Hepatic stellate cell (primary cell): ENCODE results near the gene SUMF1.
A peak's percentile ranks its signal among the peaks of the same experiment; 100 is the strongest.

Experiments
- DNase-seq: peaks from one replicate; pipeline ENCODE4 v3.0.0; 2011; ENCODE audit warnings: low spot score

Gene SUMF1

DNA sequence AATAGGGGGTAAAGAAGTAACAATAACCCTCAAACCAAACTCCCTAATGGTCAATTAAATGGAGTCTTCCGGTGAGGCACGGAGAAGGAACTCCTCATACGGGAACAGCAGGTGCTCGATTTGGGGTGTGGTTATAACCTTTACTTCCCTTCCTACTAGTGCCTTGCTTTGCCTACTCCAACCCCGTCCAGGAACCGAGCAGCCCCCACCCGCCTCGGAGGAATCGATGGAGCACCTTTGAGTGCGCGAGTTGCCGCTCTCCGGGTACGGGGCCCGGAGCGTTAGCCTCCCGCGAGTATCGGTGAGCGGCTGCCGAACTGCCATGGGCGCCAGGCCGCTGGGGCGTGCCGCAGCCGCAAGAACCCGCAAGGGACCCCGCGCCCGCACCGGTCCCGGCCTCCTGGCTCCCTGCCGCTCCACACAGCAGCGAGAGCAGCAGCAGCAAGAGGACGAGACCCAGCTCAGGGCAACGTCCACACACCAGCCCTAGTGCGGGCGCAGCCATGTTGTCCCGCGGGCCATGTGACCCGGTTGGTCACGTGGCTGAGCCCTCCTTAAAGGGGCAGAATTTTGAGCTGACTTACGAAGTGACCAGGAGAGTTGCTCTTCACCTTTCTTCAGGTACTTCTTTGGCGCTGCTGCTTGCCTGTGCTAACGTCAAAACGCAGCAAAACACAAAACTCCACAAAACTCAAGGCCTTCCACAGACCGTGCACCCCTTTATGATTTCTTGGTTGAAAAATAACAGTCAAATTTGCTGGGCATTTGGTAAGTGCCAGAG lies at the start of gene SUMF1:
Gene SUMF1, minus strand, starts transcription at position 529 of the 781 bp plus-strand sequence. Its CDS starts 24 bp downstream, at position 505.
- DNase-seq, result peak; percentile 89

DNA sequence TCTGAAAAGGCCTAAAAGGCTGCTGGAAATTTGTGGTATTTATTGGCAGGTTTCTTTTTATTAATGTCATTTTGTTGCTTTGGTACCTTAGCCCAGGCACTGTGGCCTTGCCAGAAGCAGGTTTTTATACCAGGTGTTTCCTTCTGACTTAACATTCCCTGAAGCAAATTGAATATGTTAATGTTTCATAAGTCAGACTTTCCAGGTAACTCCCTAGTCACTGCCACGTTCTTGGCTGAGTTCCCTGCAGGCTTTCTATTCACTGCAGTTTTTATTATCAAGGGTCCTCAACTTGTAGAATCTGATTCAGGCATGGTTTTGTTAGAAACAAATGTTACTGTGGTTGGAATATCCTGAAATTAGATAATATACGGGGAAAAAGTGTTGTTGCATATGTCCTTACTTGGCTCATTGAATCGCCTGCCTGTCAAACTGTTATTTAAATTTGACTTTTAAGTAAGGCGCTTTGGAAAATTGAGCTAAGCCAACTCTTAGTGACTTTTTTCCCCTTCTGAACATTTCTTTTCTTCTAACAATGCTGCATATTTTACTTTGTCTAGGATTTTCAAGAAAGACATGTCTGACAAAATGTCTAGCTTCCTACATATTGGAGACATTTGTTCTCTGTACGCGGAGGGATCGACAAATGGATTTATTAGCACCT lies 49.0 kb upstream of the SUMF1 start:
- no peak for DNase-seq

DNA sequence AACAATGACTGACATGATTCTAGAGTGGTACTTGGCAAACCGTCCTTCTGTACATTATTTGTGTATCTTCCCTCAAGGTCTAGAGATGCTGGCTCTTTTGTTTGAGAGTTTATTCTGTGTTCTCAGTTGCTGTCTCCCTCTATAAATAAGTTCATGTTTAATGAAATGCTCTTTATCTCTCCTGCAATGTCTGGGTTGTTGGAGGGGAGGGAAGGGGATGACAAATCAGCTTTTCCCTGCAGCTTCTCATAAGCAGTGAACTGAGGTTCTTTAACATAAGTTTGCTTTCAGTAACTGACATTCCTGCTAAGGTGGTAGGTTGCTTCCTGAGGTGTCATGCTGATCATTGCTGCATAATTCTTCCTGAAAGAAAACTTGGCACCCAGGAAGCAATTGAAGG lies 47.8 kb upstream of the SUMF1 start:
- DNase-seq, result no peak

DNA sequence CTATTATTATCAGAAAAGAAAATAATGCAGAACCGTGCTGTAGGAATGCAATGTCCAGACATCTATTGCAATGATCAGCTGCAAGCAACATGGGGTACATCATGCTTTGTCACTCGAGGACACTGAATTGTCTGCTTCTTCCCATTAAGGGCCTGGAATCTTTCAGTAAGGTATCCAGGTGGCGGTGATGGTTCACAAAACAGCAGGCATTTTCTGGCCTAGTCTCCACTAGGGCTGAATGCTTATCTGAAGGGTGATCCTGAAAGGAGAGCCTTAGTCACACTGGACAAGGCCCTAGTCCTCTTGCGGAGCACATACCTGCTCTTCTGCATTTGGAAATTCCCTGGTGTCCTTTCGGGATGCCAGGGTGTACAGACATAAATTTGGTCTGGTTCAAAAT lies 47.3 kb upstream of the SUMF1 start:
- DNase-seq, result no peak

DNA sequence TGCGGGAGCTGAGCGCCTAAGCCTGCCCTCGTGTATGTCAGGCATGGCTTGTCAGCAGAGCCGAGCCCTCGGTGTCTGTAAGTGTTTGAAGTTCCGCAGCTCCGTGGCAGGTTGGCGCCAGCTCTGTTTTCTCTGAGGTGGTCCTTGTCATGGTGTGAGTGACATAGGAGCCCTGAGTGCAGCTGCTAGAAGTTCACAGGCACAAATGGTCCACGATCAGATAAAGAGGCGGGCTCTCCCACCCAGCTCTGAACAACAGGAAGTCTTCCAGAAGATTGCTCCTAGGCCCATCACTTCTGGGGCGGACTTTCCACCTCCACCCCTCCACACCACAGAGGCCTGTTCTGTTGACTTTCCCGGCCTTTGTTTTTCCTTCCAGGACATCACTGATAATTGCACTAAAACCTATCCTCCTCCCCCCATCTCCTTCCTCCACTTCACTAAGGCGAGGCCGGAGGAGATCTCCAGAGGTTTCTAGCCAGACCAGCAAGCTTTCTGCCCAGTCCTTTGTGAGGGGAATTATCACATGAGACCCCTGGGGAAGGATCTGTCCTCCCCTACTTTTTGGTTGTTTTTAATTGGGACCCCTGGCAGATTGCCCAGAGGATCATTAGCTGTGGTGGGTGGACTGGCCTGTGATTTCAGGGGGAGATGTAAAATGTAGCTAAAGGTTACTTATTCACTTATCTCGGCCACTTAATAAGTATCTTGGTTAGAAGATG lies 46.0 kb upstream of the SUMF1 start:
- DNase-seq, result no peak

DNA sequence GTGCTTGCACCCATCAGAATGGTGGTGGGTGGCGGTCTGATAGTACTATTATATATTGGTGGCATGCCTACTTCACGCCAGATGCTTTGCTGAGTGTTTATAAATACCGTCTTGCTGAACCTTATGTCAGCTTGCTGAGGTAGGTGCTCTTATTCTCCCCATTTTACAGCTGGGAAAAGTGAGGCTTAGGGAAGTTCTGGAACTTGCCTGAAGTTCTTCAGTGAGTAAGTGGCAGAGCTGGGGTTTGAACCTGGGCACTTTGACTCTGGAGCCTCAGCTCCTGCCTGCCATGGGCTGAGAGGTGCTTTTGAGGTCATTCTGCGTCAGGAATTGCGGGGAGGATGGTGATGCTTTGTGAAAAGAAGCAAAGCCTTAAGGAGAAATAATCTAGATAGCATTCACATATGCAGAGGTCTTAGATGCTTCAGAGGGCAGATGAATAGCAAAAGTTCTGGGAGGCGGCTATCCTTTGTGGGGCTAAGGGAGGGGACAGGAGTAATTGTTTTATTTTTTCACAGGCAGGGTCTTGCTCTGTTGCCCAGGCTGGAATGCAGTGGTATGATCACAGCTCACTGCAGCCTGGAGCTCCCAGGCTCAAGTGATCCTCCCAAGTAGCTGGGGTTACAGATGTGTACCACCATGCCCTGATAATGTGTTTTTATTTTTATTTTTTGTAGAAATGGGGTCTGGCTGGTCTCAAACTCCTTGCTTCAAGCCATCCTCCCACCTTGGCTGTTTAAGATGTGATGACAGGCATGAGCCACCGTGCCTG lies 44.6 kb upstream of the SUMF1 start:
- no peak for DNase-seq

DNA sequence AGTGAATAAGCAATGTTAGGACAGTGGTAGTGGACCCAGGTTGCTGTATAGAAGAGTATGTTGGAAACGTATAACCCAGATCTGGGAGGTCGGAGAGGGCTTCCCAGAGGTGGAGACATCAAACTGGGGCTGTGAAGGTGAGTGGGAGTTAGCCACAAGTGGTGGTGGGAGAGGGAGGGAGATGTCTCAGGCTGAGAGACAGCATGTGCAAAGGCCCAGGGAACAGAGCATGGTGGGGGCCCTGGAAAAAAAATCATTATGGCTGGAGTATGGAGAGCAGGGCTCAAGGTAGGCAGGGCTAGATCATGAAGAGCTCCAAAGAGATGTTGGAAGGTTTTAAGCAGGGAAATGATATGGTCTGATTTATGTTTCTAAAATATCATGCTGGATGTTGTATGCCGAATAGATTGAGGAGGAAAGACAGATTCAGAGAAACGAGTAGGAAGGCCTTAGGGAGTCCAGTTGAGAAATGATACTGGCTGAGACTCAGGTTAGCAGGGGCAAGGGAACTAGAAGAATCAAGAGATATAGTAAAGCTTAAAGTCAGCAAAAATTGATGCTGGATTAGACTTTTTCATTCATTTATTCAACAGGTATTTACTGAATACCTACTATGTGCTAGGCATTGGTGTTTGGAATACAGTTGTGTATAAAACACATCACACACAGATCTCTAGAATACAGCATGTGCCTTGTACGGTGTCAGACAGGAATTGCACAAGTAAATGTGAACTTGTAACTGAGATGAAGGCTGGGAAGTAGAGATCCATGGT lies 43.1 kb upstream of the SUMF1 start:
- no peak for DNase-seq

DNA sequence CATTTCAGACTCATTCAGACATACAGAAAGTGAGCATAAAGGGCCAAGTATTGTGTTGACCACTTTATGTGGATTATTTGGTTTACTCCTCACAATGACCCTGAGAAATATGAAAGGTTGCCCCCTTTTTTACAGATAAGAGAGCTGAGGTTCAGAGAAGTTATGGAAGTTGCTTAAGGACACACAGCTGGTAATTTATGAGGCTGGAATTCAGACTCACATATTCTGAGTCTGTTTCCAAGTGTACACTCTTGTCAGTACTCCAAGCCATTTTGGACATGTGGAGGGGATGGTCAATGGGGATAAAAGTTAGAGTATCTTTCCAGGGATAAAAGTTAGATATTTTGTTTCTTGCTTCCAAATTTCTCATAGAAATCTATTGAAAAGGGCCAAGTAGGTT lies 42.0 kb upstream of the SUMF1 start:
- DNase-seq, result no peak

DNA sequence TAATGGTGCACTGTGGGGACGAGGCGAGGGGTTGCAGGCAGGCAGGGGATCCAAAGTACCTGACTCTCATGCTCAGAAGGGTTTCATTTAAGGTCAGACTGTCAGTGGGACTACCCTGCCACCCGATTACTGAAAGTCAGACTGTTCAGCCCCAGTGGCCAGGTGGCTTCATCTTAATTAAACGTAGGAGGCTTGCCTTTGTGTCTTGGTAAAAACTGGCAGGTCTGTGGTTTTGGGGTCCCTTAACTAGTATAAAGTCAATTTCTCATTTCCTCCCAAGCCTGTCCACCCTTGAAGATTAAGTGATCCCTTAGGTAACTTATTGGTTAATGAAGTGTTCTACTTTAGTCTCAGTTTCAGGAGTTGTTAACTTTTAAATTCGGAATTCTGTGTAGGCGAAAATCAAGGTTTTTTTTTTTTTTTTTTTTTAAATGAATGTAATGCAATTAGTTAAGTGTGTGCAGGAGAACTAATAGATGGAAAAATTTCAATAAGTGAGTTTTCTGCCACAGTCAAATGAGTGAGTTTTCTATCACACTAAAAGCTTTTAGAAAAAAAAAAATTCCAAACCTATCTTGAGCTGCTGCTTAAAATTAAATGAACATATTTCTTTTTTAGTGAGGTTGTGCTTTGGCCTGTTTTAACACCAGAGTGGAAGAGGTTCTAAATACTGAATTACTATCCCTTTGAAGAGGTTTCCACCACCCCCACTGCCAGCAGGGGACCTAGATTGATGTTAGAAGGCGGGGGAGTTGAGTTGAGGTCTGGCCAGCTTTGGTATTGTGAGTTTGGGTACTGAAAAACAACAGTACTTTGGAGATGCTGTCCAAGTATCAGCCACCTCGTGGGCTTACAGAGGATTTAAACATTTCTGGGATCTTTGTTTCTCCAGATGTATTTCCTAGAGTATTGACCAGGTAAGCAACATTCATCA lies 41.2 kb upstream of the SUMF1 start:
- DNase-seq, result no peak

DNA sequence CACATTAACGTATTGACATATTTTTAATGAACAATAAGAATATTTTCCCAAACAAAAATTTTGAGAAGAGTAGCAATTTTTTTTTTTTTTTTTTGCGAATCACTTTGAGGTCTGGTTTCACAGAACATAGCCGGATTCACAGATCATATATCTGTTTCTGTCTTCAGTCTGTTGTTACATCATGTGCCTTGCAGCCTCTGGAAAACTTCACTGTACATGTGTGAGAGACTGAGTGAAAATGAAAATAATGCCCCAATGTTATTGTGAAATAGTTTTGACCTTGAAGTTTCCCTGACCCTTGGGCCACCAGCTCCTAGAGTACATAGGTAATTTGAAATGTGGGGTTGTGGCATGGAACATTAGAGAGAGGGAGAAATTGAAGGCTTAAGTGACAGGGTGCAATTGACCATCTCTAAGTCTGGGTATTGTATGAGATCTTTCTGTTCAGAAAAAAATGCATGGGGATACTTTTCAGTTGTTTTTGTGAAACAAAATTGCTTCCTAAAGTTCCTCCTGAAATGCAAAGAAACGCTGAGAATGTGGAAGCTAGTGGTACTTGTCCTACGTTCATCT lies 40.0 kb upstream of the SUMF1 start:
- DNase-seq, result no peak

DNA sequence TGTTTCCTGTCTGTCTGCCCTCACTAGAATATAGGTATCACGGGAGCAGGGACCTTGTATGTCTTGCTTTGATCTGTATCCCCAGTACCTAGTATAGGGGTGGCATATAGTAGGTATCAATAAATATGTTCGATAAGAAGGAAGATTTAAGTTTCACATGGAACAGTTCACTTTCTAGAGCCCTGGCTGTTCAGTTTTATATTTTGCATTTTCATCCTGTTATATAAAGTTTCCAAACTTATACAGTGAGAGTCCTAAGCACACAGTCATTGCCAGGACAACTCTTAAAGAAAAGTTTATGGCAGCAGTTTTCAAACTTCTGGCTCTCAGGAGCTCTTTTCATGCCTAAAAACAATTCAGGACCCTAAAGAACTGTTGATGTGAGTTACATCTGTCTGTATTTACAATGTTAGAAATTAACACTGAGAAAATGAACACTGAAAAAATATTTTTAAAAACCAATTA lies 39.5 kb upstream of the SUMF1 start:
- DNase-seq, result no peak

DNA sequence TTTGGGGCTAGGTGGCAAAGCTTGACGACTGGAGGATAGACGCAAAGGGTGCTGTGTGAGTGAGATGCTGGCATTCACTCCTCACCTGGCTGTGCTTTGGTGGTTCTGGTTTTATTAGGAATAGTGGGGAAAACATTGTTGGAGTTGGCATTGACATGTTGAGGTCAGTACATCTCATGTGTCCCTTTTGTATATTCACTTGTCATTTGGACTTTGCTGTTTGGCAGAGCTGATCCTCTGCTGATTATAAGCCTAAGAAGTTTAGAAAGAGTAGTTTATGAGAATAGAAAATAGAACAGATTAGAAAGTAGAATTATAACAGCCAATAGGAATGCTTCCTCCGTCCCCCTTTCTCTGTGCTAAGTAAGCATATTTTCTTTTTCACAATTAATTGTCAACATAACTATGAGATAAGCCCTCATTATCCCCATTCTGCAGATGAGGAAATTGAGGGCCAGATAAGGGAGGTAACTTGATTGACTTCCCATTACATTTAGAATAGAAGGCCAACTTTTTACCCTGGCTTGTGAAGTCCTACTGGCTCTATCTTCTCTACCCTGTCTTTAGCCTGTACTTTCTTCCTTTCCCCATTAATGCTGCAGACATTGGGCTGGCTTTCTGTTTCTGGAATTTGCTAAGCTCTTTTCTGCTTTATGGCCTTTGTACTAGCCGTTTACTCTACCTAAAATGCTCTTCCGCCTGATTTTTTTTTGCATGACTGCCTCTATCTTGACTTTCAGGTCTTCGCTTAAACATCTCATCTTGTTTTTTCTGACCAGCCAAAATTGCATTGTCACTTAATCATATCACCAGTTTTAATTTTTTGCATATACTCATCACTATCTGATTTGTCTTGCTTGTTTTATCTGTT lies 38.9 kb upstream of the SUMF1 start:
- DNase-seq, result no peak

DNA sequence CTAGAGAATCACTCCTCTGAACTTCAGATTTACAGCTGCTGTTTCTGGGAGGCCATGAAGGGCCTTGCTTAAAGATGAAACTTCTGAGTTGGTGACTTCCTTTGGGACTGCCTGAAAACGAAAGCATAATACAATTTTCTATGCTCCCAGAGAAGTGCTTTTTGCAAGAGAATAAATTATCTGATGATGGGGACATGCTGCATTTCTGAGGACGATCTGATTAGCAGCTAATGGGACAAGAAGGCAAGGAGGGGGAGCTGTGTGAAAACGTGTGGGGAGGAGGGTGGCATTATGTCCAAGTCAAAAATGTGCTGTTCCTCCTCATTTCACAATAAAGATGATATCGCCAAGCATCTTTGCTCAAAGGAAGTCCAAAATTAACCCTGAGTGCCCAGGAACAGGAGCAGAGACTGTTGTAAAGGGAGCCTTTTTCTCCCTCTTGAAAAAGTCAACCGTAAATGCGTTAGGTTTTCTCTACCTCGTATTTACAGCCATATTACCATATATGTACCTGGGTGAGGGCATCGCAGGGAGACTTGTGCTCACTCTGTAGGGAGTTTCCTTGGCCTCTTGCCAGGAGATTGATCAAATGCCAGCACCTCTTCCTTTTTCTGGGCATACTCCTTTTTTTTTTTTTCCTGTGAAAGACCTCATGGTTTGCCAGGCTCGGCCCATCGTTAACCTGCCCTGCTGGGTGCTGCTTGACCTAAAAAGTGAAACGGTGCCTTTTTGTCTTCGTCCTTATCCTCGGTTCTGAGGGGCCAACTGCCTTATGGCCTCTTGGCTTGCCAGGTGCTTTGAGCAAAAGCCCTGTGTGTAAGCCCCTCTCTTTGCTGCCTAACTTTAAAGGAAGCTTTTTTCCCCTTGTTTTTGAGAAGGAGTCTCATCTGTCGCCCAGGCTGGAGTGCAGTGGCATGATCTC lies 37.5 kb upstream of the SUMF1 start:
- DNase-seq, result no peak

DNA sequence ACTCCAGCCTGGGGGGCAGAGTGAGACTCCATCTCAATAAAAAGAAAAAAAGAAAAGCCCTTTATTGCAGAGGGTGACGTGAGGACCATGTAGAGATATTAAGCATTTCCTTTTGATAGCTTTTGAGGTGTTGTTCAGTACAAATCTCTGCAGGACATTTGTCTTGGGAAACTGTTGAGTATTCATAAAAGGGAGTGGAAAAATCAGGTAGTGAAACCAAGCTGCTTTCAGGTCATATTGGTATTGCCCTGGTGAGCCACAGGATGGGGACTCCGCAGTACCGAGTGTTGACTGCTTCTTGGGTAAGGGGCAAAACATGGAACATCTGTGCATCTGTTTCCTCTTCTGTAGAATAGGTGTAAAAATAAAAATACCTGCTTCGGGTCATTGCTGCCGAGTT lies 36.0 kb upstream of the SUMF1 start:
- DNase-seq, result no peak

DNA sequence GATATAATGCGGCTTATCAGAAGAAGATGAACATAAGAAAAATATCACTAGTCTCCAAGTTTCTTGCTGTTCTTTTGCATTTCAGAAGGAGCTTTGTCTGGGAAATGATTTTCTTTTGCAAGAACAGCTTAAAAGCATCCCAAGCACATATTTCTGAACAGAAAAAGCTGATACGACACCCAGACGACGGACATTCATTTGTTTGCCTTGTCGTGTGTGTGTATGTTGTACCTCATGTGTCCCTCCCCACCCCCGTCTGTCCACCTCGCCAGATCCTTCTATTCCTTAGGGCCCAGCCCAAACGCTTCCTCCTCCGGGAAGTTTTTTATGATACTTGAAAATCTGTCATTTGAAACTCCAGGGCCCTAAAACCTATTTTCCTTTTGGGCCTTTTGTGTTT lies 34.9 kb upstream of the SUMF1 start:
- DNase-seq, result no peak

DNA sequence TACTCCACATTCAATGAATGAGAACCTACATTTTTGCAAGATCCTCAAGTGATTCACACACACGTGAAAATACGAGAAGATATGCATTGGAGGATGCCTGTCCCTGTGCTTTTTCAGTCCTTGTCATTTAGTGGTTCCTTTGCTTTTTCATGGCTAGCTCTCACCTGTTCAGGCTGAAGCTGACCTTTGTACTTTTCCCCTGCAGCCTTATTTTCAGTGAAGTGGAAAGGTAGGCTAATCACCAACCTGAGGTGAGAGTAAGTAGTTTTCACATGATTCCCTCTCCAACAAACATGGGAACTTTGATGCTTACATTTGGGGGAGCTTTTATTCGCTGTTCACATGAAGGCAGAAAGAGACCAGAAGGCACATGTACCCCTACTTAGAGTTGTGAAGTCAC lies 34.4 kb upstream of the SUMF1 start:
- DNase-seq, result no peak

DNA sequence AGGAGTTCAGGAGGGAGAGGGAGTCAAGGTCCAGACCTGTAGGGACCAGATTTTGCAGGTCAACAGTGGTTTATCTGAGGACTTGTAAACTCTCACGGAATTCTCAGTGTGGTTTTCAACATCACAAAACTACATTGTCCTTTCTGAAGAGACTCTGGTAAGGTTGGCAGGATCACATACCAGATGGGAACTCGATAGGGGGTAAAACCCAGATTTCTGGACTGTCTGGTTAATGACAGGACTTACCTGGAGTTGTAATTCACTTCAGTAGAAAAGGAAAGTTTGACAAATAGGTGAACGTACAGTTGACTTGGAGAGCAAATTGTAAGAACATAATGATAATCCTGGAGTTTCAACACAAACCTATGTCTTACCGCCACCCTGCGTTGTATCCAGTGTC lies 31.4 kb upstream of the SUMF1 start:
- no peak for DNase-seq

DNA sequence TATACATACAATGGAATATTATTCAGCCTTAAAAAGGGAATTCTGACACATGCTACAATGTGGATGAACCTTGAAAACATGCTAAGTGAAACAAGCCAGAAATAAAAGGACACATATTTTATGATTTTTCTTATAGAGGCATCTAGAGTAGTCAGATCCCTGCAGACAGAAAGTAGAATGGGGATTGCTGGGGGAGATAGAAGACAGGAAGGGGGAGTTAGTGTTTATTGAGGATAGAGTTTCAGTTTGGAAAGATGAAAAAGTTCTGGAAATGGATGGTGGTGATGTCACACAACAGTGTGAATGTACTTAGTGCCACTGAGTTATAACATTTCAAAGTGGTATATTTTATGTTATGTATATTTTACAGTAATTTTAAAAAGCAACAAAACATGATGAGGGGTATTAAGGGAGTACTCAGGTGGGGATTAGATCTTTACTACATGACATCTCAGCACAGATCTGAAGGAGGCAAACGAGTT lies 30.8 kb upstream of the SUMF1 start:
- no peak for DNase-seq
